Fibroblast of skin of back (primary cell): ENCODE data around the gene SAP25.
"Not testable (repeated sequence)": the region's sequence is repeated elsewhere in the genome, so short reads cannot be mapped to it uniquely, and the experiment has no call there.

ENCODE experiments used
- DNase-seq: peaks from one replicate; pipeline ENCODE4 v3.0.0-alpha.2; 2013

SAP25 gene

GRCh38 chr7:100532165-100533022 lies 41.3 kb downstream of the SAP25 start:
- no peak for DNase-seq

GRCh38 chr7:100528108-100528866 lies 45.4 kb downstream of the SAP25 start:
- DNase-seq = not testable (repeated sequence)

GRCh38 chr7:100523192-100523591 lies 50.5 kb downstream of the SAP25 start:
- not testable (repeated sequence) for DNase-seq
